Left ventricle myocardium inferior (tissue), 1 donor: ENCODE results near the gene XXYLT1. TPM values are rescaled to one million over a fixed set of nuclear protein-coding genes. Genes with fewer than 3 reads are reported as not detected.

Source experiments
- DNase-seq: peaks from one replicate; pipeline ENCODE4 v3.0.0-alpha.2; 2020
- H3K27ac ChIP-seq: fragments of 200-600 bp; replicated peaks from 2 replicates; pipeline ENCODE4 v1.8.0; 2021
- H3K27me3 ChIP-seq: fragments of 200-600 bp; 2 replicates; pipeline ENCODE4 v1.8.0; 2021; ENCODE audit warnings: low read depth
- H3K36me3 ChIP-seq: fragments of 200-600 bp; 2 replicates; pipeline ENCODE4 v1.8.0; 2021
- H3K4me1 ChIP-seq: fragments of 200-600 bp; 2 replicates; pipeline ENCODE4 v1.8.0; 2021
- H3K4me3 ChIP-seq: fragments of 200-600 bp; 2 replicates; pipeline ENCODE4 v1.8.0; 2021; ENCODE audit warnings: mild to moderate bottlenecking, moderate library complexity
- H3K9me3 ChIP-seq: fragments of 200-600 bp; replicated peaks from 2 replicates; pipeline ENCODE4 v1.8.0; 2021
- intact Hi-C: fragments of 100-400 bp; cut with micrococcal nuclease; formaldehyde crosslinking; loops from one replicate; pipeline ENCODE4 v1.11.0; 2022
- total RNA-seq: library from RNA; stranded (reverse); fragmentation: NEBNext Ultra II Directional; extraction: Animal tissue kit (Norgen Biotek cat#: 25700); gene quantifications from one replicate; pipeline ENCODE4 v1.2.1, GENCODE V29; 2021
- TF ChIP-seq, protein P1 (sequence below): fragments of 200-600 bp; IDR thresholded peaks from 2 replicates; pipeline ENCODE4 v1.8.0; 2021; ENCODE audit warnings: antibody characterized with exemption, mild to moderate bottlenecking, borderline replicate concordance
- donor health status: DM: no; HTN: yes; CAD: no; lungs with severe emphysema.

The XXYLT1 gene
- total RNA-seq, 1 donor from 2014 or later = 2.3 TPM

DNA sequence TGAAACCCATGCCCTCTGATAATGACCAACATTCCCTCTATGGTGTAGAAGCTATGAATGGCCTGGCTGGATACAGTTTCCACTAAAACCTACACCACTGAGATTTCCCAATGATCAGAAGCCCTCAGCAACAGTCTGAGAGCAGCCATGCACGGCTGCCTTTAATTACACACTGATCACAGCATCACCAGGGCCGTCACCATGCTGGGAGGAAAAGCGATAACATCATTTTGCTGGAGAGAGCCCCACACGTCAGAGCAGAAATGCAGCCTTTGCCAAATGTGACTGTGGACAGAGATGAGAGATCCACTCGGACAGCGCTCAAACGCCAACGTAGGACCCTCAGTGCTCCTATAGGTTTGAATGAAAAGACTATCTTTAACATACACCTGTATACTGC is 135.0 kb downstream of the XXYLT1 start:
- Histone ChIP-seq H3K4me1 (no peaks in the 10 kb centered on the region), H3K4me3 (no peak overlapping the region), H3K9me3 (peaks cover 6% of the 10 kb centered on the region), H3K27ac (no peak overlapping the region), H3K27me3 (no peaks in the 10 kb centered on the region), H3K36me3 (no peaks in the 10 kb centered on the region)
- intact Hi-C loops = no loop called here
- TF ChIP-seq, protein P1, sequence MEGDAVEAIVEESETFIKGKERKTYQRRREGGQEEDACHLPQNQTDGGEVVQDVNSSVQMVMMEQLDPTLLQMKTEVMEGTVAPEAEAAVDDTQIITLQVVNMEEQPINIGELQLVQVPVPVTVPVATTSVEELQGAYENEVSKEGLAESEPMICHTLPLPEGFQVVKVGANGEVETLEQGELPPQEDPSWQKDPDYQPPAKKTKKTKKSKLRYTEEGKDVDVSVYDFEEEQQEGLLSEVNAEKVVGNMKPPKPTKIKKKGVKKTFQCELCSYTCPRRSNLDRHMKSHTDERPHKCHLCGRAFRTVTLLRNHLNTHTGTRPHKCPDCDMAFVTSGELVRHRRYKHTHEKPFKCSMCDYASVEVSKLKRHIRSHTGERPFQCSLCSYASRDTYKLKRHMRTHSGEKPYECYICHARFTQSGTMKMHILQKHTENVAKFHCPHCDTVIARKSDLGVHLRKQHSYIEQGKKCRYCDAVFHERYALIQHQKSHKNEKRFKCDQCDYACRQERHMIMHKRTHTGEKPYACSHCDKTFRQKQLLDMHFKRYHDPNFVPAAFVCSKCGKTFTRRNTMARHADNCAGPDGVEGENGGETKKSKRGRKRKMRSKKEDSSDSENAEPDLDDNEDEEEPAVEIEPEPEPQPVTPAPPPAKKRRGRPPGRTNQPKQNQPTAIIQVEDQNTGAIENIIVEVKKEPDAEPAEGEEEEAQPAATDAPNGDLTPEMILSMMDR = no peak
- DNase-seq = no peak

DNA sequence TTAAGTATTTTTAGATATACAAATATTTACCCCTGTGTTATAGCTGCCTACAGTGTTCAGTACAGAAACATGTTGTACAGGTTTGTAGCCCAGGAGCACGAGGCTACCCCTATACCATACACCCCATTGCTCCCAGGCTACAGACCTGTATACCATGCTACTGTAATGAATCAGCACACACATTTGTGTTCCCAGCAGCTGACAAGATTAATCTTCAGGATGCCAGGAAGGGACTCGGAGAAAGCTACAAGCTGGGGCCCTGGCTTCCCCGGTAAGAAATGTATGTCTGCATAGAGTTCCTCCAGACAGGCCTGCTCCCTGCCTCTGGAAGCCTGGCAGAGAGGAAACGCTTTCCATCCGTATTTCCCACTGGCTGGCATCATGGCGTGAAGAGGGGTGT is 136.5 kb downstream of the XXYLT1 start:
- TF ChIP-seq, protein P1 = no peak
- Histone ChIP-seq H3K4me3 (no peak overlapping the region), H3K27ac (no peak overlapping the region), H3K27me3 (no peaks in the 10 kb centered on the region), H3K9me3 (no peaks in the 10 kb centered on the region), H3K36me3 (no peaks in the 10 kb centered on the region), H3K4me1 (no peaks in the 10 kb centered on the region)
- DNase-seq = no peak
- intact Hi-C loops = no loop called here

DNA sequence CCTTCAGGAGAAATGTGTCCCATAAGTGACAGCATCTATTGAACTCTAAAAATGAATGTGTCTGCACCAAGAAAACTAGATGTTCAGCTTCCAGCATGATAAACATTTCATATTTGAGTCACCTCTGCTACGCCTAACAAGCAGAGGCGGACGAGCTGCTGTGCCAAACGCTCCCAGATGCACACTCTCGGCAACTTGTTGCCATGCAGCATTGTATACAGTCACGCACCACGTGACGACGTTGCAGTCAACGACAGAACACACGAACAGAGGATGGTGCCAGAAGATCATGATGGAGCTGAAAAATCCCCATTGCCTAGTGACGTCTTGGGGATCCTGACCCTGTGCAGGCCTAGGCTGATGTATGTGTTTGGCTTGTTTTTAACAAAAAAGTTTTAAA is 137.5 kb downstream of the XXYLT1 start:
- Histone ChIP-seq H3K9me3 (no peaks in the 10 kb centered on the region), H3K4me1 (peaks cover 4% of the 10 kb centered on the region), H3K27me3 (no peaks in the 10 kb centered on the region), H3K27ac (no peak overlapping the region), H3K4me3 (no peak overlapping the region), H3K36me3 (no peaks in the 10 kb centered on the region)
- DNase-seq = no peak
- TF ChIP-seq, protein P1 = no peak
- intact Hi-C loops = no loop called here

DNA sequence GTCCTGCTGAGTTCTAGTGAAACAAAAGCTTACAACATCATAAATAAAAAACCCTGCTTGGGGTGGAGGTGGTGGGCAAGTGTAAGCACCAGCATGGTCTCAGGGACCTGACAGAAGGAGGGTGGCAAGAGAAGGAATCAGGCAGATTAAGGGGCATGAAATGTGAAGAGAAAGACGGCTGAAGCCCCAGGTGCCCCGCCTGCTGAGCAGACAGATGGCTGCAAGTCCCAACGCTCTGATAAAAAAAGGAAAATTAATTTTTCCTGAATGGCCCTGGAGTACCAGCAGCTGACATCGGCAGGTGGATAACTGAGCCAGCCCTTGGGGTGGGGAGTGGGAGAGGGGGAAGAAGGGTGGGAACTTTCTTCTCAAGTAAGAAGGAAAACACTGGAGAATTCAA is 137.9 kb downstream of the XXYLT1 start:
- no peak for DNase-seq
- no peaks in the 10 kb centered on the region for H3K9me3 ChIP-seq
- H3K27ac ChIP-seq = no peak overlapping the region
- TF ChIP-seq, protein P1 = no peak
- H3K27me3 ChIP-seq = no peaks in the 10 kb centered on the region
- no peak overlapping the region for H3K4me3 ChIP-seq
- intact Hi-C loops = no loop called here
- no peaks in the 10 kb centered on the region for H3K36me3 ChIP-seq
- H3K4me1 ChIP-seq = peaks cover 7% of the 10 kb centered on the region

DNA sequence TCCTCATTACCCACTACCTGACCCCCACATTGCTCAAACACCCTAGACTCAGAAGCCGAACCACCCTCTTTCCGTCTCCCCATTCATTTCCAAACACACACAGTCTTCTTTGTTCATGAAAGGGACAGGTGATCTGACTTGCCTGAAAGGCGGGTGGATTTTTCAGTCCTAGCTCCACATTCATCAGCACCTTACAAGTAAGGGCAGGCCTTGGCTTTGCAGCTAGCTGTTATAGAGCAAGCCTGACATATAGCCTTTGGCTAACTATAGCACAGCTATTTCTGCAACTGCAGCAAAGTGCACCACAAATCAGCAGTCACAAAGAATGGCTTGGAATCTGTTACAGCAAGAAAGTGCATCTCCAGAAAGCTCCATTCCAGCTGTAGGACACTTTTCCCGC is 139.8 kb downstream of the XXYLT1 start:
- intact Hi-C loops = no loop called here
- H3K27ac ChIP-seq = no peak overlapping the region
- TF ChIP-seq, protein P1 = no peak
- H3K4me3 ChIP-seq = no peak overlapping the region
- no peaks in the 10 kb centered on the region for H3K9me3 ChIP-seq
- no peak for DNase-seq
- no peaks in the 10 kb centered on the region for H3K27me3 ChIP-seq
- peaks cover 11% of the 10 kb centered on the region for H3K4me1 ChIP-seq
- no peaks in the 10 kb centered on the region for H3K36me3 ChIP-seq
